ENCODE results near the gene CHPT1.

The CHPT1 gene

DNA sequence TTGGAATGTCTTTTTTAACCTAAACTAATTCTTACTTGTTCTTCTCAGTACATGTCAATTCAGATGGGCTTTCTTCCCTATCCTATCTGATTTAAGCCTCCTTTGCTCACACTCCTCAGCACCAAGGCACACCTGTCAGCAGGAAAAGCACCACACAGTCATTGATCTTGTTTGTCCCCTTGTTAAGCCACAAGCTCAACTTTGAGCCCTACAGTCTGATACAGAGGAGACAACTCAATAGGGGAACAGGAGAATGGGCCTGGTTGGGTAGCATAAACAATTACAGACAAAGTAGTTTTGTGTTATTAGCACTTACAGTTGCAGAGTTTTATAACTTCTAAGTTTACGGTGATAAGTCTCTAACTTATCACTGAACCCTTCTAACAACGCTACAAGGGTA lies 71.3 kb downstream of the CHPT1 start:
- DNase-seq, result no peak

- no peak for DNase-seq
Measured at GRCh38 chr12:101769865-101770264, 72.4 kb downstream of the CHPT1 start.

DNA sequence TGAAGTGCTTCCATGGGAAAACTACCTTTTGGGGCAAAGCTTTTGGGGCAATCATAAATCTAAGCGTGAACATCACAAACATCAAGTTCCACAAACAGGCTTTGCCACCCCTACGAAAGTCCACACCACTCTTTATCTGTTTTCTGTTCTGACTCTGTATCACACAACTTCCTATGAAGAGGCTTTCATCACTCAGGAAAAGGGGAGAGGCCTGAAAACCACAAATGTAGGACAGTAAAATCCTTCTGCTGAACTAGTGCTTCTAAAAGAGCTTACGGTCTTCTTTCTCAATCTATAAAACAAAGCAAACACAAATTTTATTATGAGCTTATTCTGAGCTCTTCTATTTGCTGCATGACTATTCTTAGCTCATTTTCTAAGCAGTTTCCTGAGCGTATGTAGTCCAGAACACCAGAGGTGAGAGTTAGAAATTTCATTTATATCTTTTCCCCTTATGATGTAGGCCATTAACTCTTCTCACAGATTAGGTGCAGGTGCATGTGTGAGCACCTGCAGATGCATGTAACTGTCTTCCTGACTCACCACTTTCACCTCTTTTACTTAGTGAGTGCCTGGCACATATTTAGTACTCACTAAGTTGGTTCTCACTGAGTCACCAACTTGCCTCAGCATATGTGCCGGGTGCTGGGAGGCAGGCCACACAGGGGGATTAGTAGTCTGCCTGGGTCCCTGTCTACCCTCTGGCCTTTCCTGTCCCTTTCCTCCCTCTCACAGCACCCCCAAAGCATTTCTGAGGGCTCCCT lies 74.8 kb downstream of the CHPT1 start:
- no peak for DNase-seq

DNA sequence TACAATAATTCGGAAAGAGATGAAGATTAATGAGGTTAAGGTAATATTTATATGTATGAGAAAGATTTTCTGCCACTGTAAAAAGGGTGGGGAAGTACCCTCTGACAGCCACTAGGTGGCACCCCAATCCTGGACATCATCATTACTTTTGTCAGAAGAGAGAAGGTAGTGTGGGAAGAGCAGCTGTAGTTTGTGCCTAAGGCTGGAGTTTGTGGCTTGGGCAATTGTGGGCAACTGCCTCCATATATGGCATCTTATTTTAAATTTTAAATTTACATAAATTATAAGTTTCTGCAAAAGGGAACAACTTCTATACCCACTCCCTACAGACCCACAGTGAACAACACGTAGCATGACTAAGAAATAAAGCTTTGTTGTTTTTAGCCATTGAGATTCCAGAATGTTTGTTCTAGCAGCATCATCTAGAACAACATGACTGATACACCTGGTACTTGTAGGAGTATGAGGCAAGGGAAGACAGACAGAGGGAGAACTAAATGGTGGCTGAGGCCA lies 76.3 kb downstream of the CHPT1 start:
- peak; percentile 61 for DNase-seq

DNA sequence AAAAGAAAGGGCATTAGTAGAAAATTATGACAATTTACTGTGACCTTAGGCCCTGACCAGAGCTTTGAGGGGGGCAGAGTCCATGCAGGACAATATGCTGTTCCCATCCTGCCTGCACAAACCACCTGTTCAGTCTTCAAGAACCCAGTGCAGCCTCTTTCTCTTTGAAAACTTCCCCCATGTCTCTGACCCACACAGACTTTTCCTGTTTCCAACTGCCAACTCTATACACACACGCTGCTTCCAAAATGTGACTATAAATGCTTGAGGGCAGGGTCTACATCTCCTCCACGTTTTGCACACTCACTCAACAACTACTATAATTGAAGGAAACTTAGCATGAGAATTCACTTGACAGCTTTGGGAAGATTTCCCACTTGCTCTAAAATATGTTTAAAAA lies 78.4 kb downstream of the CHPT1 start:
- DNase-seq, result no peak

GRCh38 chr12:101777485-101777884 lies 80.0 kb downstream of the CHPT1 start:
- DNase-seq, result no peak

GRCh38 chr12:101777978-101778377 lies 80.5 kb downstream of the CHPT1 start:
- DNase-seq, result no peak
